HepG2 (cell line): Measurements from ENCODE around the gene MAP2K3. TPM values are rescaled to one million over a fixed set of nuclear protein-coding genes. Genes with fewer than 3 reads are reported as not detected.

Experiments
- BHLHE40 ChIP-seq: IDR thresholded peaks from 2 replicates; pipeline ENCODE4 v1.6.1; 2011; ENCODE audit warnings: low read length, improper control_type of control experiment
- HNRNPUL1 ChIP-seq: fragments of 200-400 bp; formaldehyde crosslinking; IDR thresholded peaks from 2 replicates; pipeline ENCODE4 v1.6.1; 2017; ENCODE audit warnings: low read depth, mild to moderate bottlenecking, low read length, moderate library complexity
- SMAD3 ChIP-seq: sonication (generic); formaldehyde crosslinking; IDR thresholded peaks from 2 replicates; pipeline ENCODE4 v1.4.0; 2020; ENCODE audit warnings: missing genetic modification reagents
- ZNF317 ChIP-seq: sonication (generic); formaldehyde crosslinking; IDR thresholded peaks from 2 replicates; pipeline ENCODE4 v1.5.0; 2020; ENCODE audit warnings: mild to moderate bottlenecking, missing genetic modification reagents
- ZNF747 ChIP-seq: sonication (generic); formaldehyde crosslinking; IDR thresholded peaks from 2 replicates; pipeline ENCODE4 v1.8.1; 2023; ENCODE audit warnings: missing genetic modification reagents, mild to moderate bottlenecking, borderline replicate concordance
- polyA plus RNA-seq, 8 experiments: library from polyadenylated mRNA; depleted of rRNA in 3 of 8; stranded (reverse) in 7 of 8; unstranded in 1 of 8; fragments of >200 nt; fragmentation: Illumina TruSeq in 4 of 8; extraction: Trizol in 4 of 8; gene quantifications; 2 replicates each; pipeline versions ENCODE4 v1.2.1 to v1.2.3, GENCODE V29; 2011 to 2016; ENCODE audit warnings: low read depth in 4 of 8, missing spikeins in 1 of 8, mixed read lengths in 1 of 8; ENCODE audit not compliant: insufficient read depth in 1 of 8
- total RNA-seq, 5 experiments: library from RNA; depleted of rRNA; stranded (reverse); fragments of >200 nt; fragmentation: Illumina TruSeq; extraction: Trizol; gene quantifications; 2 replicates each; pipeline ENCODE4 v1.2.3, GENCODE V29; 2016; ENCODE audit warnings: low read depth in 1 of 5
- TF ChIP-seq, protein P1 (sequence below): sonication (generic); formaldehyde crosslinking; IDR thresholded peaks from 2 replicates; pipeline ENCODE4 v1.9.0; 2021; ENCODE audit warnings: missing genetic modification reagents, mild to moderate bottlenecking, borderline replicate concordance
- TF ChIP-seq, protein P2 (sequence below): sonication (generic); formaldehyde crosslinking; IDR thresholded peaks from 2 replicates; pipeline ENCODE4 v1.4.0; 2020; ENCODE audit warnings: missing genetic modification reagents
- TF ChIP-seq, protein P3 (sequence below): IDR thresholded peaks from 2 replicates; pipeline ENCODE4 v1.6.1; 2018; ENCODE audit warnings: missing genetic modification reagents

The MAP2K3 gene
- total and polyA plus RNA-seq, 2 of the 13 experiments (the other 11 are each of a cell fraction or from before 2014, with no cell fraction given), result 20.5 to 27.4 TPM

DNA sequence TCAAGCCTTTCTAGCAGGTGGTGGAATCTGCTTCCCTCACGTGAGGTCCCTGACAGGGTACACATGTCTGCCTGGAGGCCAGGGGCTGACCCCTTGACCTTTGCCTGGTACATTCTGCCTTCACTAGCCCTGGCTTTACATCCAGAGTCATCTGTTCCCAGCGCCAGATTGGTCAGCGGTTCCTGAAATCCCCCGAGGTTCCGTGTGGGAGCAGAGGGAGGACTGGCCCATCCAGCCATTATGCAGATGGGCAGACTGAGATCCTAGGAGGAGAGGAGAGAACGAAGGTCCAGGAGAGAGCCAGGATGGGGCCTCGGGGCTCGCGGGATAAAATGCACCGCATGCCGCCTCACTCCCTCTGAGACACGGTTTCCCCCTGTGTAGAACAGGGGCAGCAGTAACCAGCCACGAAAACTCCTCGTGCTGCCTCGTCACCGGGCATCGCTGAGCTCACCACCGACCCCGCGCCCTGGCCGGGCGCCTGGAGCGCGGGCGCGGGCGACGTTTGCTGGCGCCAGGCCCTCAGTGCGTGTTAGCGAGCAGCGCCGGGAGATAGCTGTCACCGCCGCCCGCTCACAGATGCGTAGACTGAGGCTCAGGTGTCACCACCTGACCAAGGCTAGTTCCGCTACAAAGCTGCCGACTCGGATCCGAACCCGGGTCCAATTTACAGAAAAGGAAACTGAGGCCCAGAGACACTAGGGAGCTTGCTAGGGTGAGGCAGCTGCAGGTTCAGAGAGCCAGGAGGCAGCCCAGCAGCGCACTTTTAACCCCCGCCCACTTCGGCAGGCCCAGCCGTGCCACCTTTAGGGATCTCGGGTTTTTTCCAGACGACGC, 811 bp upstream of the MAP2K3 start (continued):
- TF ChIP-seq, protein P1, sequence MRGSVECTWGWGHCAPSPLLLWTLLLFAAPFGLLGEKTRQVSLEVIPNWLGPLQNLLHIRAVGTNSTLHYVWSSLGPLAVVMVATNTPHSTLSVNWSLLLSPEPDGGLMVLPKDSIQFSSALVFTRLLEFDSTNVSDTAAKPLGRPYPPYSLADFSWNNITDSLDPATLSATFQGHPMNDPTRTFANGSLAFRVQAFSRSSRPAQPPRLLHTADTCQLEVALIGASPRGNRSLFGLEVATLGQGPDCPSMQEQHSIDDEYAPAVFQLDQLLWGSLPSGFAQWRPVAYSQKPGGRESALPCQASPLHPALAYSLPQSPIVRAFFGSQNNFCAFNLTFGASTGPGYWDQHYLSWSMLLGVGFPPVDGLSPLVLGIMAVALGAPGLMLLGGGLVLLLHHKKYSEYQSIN (CRISPR knock-in tag), result no peak
- 0 out of 2 replicates have a peak, but pooled peaks have one; percentile 4 for TF ChIP-seq SMAD3
- TF ChIP-seq, protein P2, sequence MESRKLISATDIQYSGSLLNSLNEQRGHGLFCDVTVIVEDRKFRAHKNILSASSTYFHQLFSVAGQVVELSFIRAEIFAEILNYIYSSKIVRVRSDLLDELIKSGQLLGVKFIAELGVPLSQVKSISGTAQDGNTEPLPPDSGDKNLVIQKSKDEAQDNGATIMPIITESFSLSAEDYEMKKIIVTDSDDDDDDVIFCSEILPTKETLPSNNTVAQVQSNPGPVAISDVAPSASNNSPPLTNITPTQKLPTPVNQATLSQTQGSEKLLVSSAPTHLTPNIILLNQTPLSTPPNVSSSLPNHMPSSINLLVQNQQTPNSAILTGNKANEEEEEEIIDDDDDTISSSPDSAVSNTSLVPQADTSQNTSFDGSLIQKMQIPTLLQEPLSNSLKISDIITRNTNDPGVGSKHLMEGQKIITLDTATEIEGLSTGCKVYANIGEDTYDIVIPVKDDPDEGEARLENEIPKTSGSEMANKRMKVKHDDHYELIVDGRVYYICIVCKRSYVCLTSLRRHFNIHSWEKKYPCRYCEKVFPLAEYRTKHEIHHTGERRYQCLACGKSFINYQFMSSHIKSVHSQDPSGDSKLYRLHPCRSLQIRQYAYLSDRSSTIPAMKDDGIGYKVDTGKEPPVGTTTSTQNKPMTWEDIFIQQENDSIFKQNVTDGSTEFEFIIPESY (CRISPR knock-in tag), result peak; percentile 35; the same call in 1 of the 2 replicates
- TF ChIP-seq ZNF317, result 0 out of 2 replicates have a peak, but pooled peaks have one; percentile 26
- TF ChIP-seq BHLHE40, result peak; percentile 94
- TF ChIP-seq HNRNPUL1, result no peak
- TF ChIP-seq, protein P3, sequence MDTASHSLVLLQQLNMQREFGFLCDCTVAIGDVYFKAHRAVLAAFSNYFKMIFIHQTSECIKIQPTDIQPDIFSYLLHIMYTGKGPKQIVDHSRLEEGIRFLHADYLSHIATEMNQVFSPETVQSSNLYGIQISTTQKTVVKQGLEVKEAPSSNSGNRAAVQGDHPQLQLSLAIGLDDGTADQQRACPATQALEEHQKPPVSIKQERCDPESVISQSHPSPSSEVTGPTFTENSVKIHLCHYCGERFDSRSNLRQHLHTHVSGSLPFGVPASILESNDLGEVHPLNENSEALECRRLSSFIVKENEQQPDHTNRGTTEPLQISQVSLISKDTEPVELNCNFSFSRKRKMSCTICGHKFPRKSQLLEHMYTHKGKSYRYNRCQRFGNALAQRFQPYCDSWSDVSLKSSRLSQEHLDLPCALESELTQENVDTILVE (CRISPR knock-in tag), result no peak
- TF ChIP-seq ZNF747 (CRISPR knock-in tag), result no peak
